HG02798 (cell line): ENCODE results near the gene TMEM25.
"Not testable (repeated sequence)": the region's sequence is repeated elsewhere in the genome, so short reads cannot be mapped to it uniquely, and the experiment has no call there.

Experiments
- ATAC-seq: cut with Tn5 transposase; IDR thresholded peaks from one replicate; pipeline ENCODE4 v1.9.1; 2021; ENCODE audit warnings: mild to moderate bottlenecking; ENCODE audit not compliant: unreplicated experiment, poor library complexity

TMEM25 gene

DNA sequence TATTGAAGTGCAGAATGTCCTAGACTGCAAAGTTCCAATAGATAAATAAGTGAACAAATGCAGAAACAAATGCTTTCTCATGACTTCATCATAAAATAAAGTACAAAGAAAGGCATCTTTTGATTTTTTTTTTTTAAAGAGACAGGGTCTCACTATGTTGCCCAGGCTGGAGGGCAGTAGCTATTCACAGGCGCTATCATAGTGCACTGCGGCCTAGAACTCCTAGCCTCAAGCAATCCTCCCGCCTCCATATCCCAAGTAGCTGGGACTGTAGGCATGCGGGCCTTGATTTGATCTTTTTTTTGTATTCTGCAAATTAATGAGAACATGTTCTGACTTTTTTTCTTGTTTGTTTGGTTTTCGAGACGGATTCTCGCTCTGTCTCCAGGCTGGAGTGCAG is 43.6 kb downstream of the TMEM25 start:
- no peak for ATAC-seq

DNA sequence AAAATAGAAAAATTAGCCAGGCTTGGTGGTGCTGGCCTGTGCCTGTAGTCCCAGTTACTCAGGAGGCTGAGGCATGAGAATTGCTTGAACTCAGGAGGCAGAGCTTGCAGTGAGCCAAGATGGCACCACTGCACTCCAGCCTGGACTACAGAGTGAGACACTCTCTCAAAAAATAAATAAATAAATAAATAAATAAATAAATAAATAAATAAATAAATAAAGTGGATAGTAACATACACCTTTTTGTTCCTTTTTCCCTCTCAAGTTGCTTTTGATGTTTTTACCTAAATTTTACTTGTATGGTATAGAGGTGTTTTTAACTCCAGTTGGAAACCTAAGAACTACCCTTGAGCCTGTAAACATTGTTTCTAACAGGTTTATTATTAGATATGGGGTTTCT is 47.0 kb downstream of the TMEM25 start:
- ATAC-seq, result not testable (repeated sequence)

DNA sequence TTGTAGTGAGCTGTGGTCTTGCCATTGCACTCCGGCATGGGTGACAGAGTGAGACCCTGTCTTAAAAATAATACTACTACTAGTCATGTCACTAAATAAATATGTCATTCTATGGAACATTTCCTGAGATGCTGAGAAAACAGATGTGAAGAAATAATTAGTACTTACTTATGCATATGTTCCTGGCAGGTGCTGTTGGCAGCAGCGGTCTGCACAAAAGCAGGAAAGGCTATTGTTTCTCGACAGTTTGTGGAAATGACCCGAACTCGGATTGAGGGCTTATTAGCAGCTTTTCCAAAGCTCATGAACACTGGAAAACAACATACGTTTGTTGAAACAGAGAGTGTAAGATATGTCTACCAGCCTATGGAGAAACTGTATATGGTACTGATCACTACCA is 50.1 kb downstream of the TMEM25 start:
- ATAC-seq, result no peak
